GM21381 (cell line): ENCODE measurements around the gene ATF2.
"Not testable (repeated sequence)": the region's sequence is repeated elsewhere in the genome, so short reads cannot be mapped to it uniquely, and the experiment has no call there.

Experiments
- ATAC-seq: cut with Tn5 transposase; IDR thresholded peaks from one replicate; pipeline ENCODE4 v1.9.1; 2021; ENCODE audit warnings: mild to moderate bottlenecking, moderate library complexity; ENCODE audit not compliant: unreplicated experiment

Gene ATF2

GRCh38 chr2:175103191-175103590 is 64.8 kb downstream of the ATF2 start:
- no peak for ATAC-seq

GRCh38 chr2:175101514-175101913 is 66.5 kb downstream of the ATF2 start:
- no peak for ATAC-seq

GRCh38 chr2:175097297-175097696 is 70.7 kb downstream of the ATF2 start:
- no peak for ATAC-seq

- ATAC-seq = not testable (repeated sequence)
Measured at GRCh38 chr2:175084117-175084516, 83.9 kb downstream of the ATF2 start.

GRCh38 chr2:175080479-175080878 is 87.5 kb downstream of the ATF2 start:
- ATAC-seq = no peak

- ATAC-seq = no peak
Measured at GRCh38 chr2:175076272-175076671, 91.7 kb downstream of the ATF2 start.

GRCh38 chr2:175074478-175074877 is 93.5 kb downstream of the ATF2 start:
- no peak for ATAC-seq

GRCh38 chr2:175068534-175068933 is 99.5 kb downstream of the ATF2 start:
- ATAC-seq = no peak

GRCh38 chr2:175066411-175066810 is 101.6 kb downstream of the ATF2 start:
- ATAC-seq = no peak

GRCh38 chr2:175064797-175065196 is 103.2 kb downstream of the ATF2 start:
- ATAC-seq = no peak

GRCh38 chr2:175063741-175064140 is 104.3 kb downstream of the ATF2 start:
- no peak for ATAC-seq

- ATAC-seq = no peak
Measured at GRCh38 chr2:175062787-175063585, 105.0 kb downstream of the ATF2 start.

GRCh38 chr2:175057078-175057685 is 110.8 kb downstream of the ATF2 start:
- ATAC-seq = no peak

GRCh38 chr2:175055993-175056392 is 112.0 kb downstream of the ATF2 start:
- ATAC-seq = no peak

GRCh38 chr2:175054340-175054739 is 113.7 kb downstream of the ATF2 start:
- no peak for ATAC-seq

- ATAC-seq = no peak
Measured at GRCh38 chr2:175049661-175050060, 118.3 kb downstream of the ATF2 start.

- no peak for ATAC-seq
Measured at GRCh38 chr2:175048275-175048674, 119.7 kb downstream of the ATF2 start.

GRCh38 chr2:175039490-175039889 is 128.5 kb downstream of the ATF2 start:
- no peak for ATAC-seq

- no peak for ATAC-seq
Measured at GRCh38 chr2:175039031-175039430, 129.0 kb downstream of the ATF2 start.

- ATAC-seq = no peak
Measured at GRCh38 chr2:175037941-175038340, 130.1 kb downstream of the ATF2 start.

- ATAC-seq = no peak
Measured at GRCh38 chr2:175036582-175037018, 131.4 kb downstream of the ATF2 start.

- ATAC-seq = no peak
Measured at GRCh38 chr2:175035806-175036205, 132.2 kb downstream of the ATF2 start.
